ENCODE measurements around the gene LSAMP. TPM values are rescaled to one million over a fixed set of nuclear protein-coding genes. Genes with fewer than 3 reads are reported as not detected.

LSAMP gene
- total RNA-seq, 1 experiment from 2014 or later = 10.1 TPM

- CTCF ChIA-PET = no interaction called here
Observed at GRCh38 chr3:115958526-115958925, 486.8 kb downstream of the LSAMP start.

GRCh38 chr3:115947325-115947724 is 498.0 kb downstream of the LSAMP start:
- ChIA-PET POLR2A (ENCODE audit: low non-redundant PET) (no interaction called here), CTCF (no interaction called here)
- intact Hi-C loops (cut with micrococcal nuclease; ENCODE audit: unreplicated experiment) = no loop called here
- no peaks in the 10 kb centered on the region for H3K9me3 ChIP-seq (ENCODE audit: low read depth, low read length, poor library complexity, severe bottlenecking)
- no TSS peak for BruUV-seq (replicated peaks)
- no peak overlapping the region for H3K4me3 ChIP-seq (ENCODE audit: low read depth, low read length, poor library complexity, severe bottlenecking)
- H3K27ac ChIP-seq (ENCODE audit: low read depth, low read length, poor library complexity, severe bottlenecking) = no peak overlapping the region
- no peaks in the 10 kb centered on the region for H3K36me3 ChIP-seq (ENCODE audit: insufficient read depth, low read length, poor library complexity, severe bottlenecking)
- H3K27me3 ChIP-seq (replicated peaks; ENCODE audit: insufficient read depth, low read depth, low read length, poor library complexity) = no peaks in the 10 kb centered on the region
- DNase-seq (ENCODE audit: low spot score) = no peak
- H3K4me1 ChIP-seq (ENCODE audit: insufficient read depth, low read length, poor library complexity, severe bottlenecking) = no peaks in the 10 kb centered on the region
- TF ChIP-seq EZH2 (IDR thresholded peaks at IDR 0.05; ENCODE audit: borderline replicate concordance, low read depth, low read length, poor library complexity, severe bottlenecking) (no peak), CTCF (conservative IDR thresholded peaks at IDR 0.05; ENCODE audit: low read depth, low read length) (no peak)

More at GRCh38 chr3:115958526-115958925, 486.8 kb downstream of the LSAMP start:
- H3K27me3 ChIP-seq (replicated peaks; ENCODE audit: insufficient read depth, low read depth, low read length, poor library complexity) = no peaks in the 10 kb centered on the region
- H3K36me3 ChIP-seq (ENCODE audit: insufficient read depth, low read length, poor library complexity, severe bottlenecking) = no peaks in the 10 kb centered on the region
- POLR2A ChIA-PET (ENCODE audit: low non-redundant PET) = no interaction called here
- H3K4me1 ChIP-seq (ENCODE audit: insufficient read depth, low read length, poor library complexity, severe bottlenecking) = peaks cover 6% of the 10 kb centered on the region
- no peaks in the 10 kb centered on the region for H3K9me3 ChIP-seq (ENCODE audit: low read depth, low read length, poor library complexity, severe bottlenecking)
- no peak overlapping the region for H3K4me3 ChIP-seq (ENCODE audit: low read depth, low read length, poor library complexity, severe bottlenecking)
- no peak for TF ChIP-seq EZH2 (IDR thresholded peaks at IDR 0.05; ENCODE audit: borderline replicate concordance, low read depth, low read length, poor library complexity, severe bottlenecking)
- no peak for TF ChIP-seq CTCF (conservative IDR thresholded peaks at IDR 0.05; ENCODE audit: low read depth, low read length)
- no peak for DNase-seq (ENCODE audit: low spot score)
- intact Hi-C loops (cut with micrococcal nuclease; ENCODE audit: unreplicated experiment) = no loop called here
- no TSS peak for BruUV-seq (replicated peaks)
- no peak overlapping the region for H3K27ac ChIP-seq (ENCODE audit: low read depth, low read length, poor library complexity, severe bottlenecking)

- no peaks in the 10 kb centered on the region for H3K4me1 ChIP-seq (ENCODE audit: insufficient read depth, low read length, poor library complexity, severe bottlenecking)
- no peak overlapping the region for H3K4me3 ChIP-seq (ENCODE audit: low read depth, low read length, poor library complexity, severe bottlenecking)
- H3K27me3 ChIP-seq (replicated peaks; ENCODE audit: insufficient read depth, low read depth, low read length, poor library complexity) = no peaks in the 10 kb centered on the region
- H3K27ac ChIP-seq (ENCODE audit: low read depth, low read length, poor library complexity, severe bottlenecking) = no peak overlapping the region
- ChIA-PET CTCF (no interaction called here), POLR2A (ENCODE audit: low non-redundant PET) (no interaction called here)
- H3K36me3 ChIP-seq (ENCODE audit: insufficient read depth, low read length, poor library complexity, severe bottlenecking) = no peaks in the 10 kb centered on the region
- BruUV-seq (replicated peaks) = no TSS peak
- TF ChIP-seq CTCF (conservative IDR thresholded peaks at IDR 0.05; ENCODE audit: low read depth, low read length) (no peak), EZH2 (IDR thresholded peaks at IDR 0.05; ENCODE audit: borderline replicate concordance, low read depth, low read length, poor library complexity, severe bottlenecking) (no peak)
- DNase-seq (ENCODE audit: low spot score) = no peak
- intact Hi-C loops (cut with micrococcal nuclease; ENCODE audit: unreplicated experiment) = no loop called here
- peaks cover 8% of the 10 kb centered on the region for H3K9me3 ChIP-seq (ENCODE audit: low read depth, low read length, poor library complexity, severe bottlenecking)
Observed at GRCh38 chr3:115943579-115943978, 501.7 kb downstream of the LSAMP start.

Measured in A673 (cell line).